Measurements from ENCODE around the gene CLTCL1. TPM values are rescaled to one million over a fixed set of nuclear protein-coding genes. Genes with fewer than 3 reads are reported as not detected.
"Not testable (repeated sequence)": the region's sequence is repeated elsewhere in the genome, so short reads cannot be mapped to it uniquely, and the experiment has no call there.

CLTCL1 gene
- total RNA-seq, 2 donors from 2014 or later = 0.50 to 1.5 TPM

GRCh38 chr22:19279143-19279542, 12.4 kb downstream of the CLTCL1 start:
- H3K27me3 Mint-ChIP-seq; H3K9me3 Mint-ChIP-seq; H3K4me1 Mint-ChIP-seq (ENCODE audit: low read depth in 2 of 2); H3K36me3 Mint-ChIP-seq; H3K27ac Mint-ChIP-seq; DNase-seq (ENCODE audit: low spot score); H3K4me3 Mint-ChIP-seq; ATAC-seq: not testable (repeated sequence)

- Mint-ChIP-seq H3K4me3 (no peak overlapping the region), H3K36me3 (no peaks in the 10 kb centered on the region)
Measured at GRCh38 chr22:19277785-19278184, 13.7 kb downstream of the CLTCL1 start.

GRCh38 chr22:19275919-19276600, 15.5 kb downstream of the CLTCL1 start:
- DNase-seq (ENCODE audit: low spot score) = no peak
- ATAC-seq = no peak
- H3K36me3 Mint-ChIP-seq = no peaks in the 10 kb centered on the region
- H3K4me3 Mint-ChIP-seq = no peak overlapping the region
- H3K27me3 Mint-ChIP-seq = peaks cover 0 to 2% of the 10 kb centered on the region in 2 donors
- no peaks in the 10 kb centered on the region for H3K9me3 Mint-ChIP-seq
- no peak overlapping the region for H3K27ac Mint-ChIP-seq
- no peaks in the 10 kb centered on the region for H3K4me1 Mint-ChIP-seq (ENCODE audit: low read depth in 2 of 2)

More at GRCh38 chr22:19277785-19278184, 13.7 kb downstream of the CLTCL1 start:
- Mint-ChIP-seq H3K27ac (no peak overlapping the region), H3K4me1 (ENCODE audit: low read depth in 2 of 2) (no peaks in the 10 kb centered on the region), H3K9me3 (no peaks in the 10 kb centered on the region), H3K27me3 (peaks cover 0 to 2% of the 10 kb centered on the region in 2 donors)
- ATAC-seq (no peak), DNase-seq (ENCODE audit: low spot score) (no peak)

- ATAC-seq = no peak
- Mint-ChIP-seq H3K27ac (no peak overlapping the region), H3K4me3 (no peak overlapping the region), H3K4me1 (ENCODE audit: low read depth in 2 of 2) (no peaks in the 10 kb centered on the region), H3K27me3 (peaks cover 0 to 2% of the 10 kb centered on the region in 2 donors), H3K36me3 (no peaks in the 10 kb centered on the region), H3K9me3 (no peaks in the 10 kb centered on the region)
- no peak for DNase-seq (ENCODE audit: low spot score)
Measured at GRCh38 chr22:19275513-19275912, 16.0 kb downstream of the CLTCL1 start.

- DNase-seq (ENCODE audit: low spot score) = no peak
- H3K27me3 Mint-ChIP-seq = peaks cover 0 to 3% of the 10 kb centered on the region in 2 donors
- H3K36me3 Mint-ChIP-seq = no peaks in the 10 kb centered on the region
- no peak overlapping the region for H3K27ac Mint-ChIP-seq
- no peaks in the 10 kb centered on the region for H3K4me1 Mint-ChIP-seq (ENCODE audit: low read depth in 2 of 2)
- no peaks in the 10 kb centered on the region for H3K9me3 Mint-ChIP-seq
- H3K4me3 Mint-ChIP-seq = no peak overlapping the region
- ATAC-seq = no peak
Measured at GRCh38 chr22:19275104-19275503, 16.4 kb downstream of the CLTCL1 start.

GRCh38 chr22:19271856-19272535, 19.5 kb downstream of the CLTCL1 start:
- Mint-ChIP-seq H3K9me3 (no peaks in the 10 kb centered on the region), H3K27ac (no peak overlapping the region), H3K4me3 (no peak overlapping the region), H3K36me3 (peaks cover 5% of the 10 kb centered on the region), H3K27me3 (peaks cover 0 to 8% of the 10 kb centered on the region in 2 donors), H3K4me1 (ENCODE audit: low read depth in 2 of 2) (no peaks in the 10 kb centered on the region)
- DNase-seq (ENCODE audit: low spot score) (no peak), ATAC-seq (no peak)

GRCh38 chr22:19271273-19271855, 20.2 kb downstream of the CLTCL1 start:
- Mint-ChIP-seq H3K36me3 (peaks cover 10% of the 10 kb centered on the region), H3K27ac (no peak overlapping the region), H3K27me3 (peaks cover 0 to 8% of the 10 kb centered on the region in 2 donors), H3K4me3 (no peak overlapping the region), H3K4me1 (ENCODE audit: low read depth in 2 of 2) (no peaks in the 10 kb centered on the region), H3K9me3 (peaks cover 2% of the 10 kb centered on the region)
- DNase-seq (ENCODE audit: low spot score) (no peak), ATAC-seq (no peak)

GRCh38 chr22:19270873-19271272, 20.6 kb downstream of the CLTCL1 start:
- ATAC-seq = no peak

GRCh38 chr22:19266547-19267086, 24.9 kb downstream of the CLTCL1 start:
- Mint-ChIP-seq H3K9me3 (peaks cover 7% of the 10 kb centered on the region), H3K36me3 (peaks cover 17% of the 10 kb centered on the region), H3K27me3 (peaks cover 0 to 10% of the 10 kb centered on the region in 2 donors), H3K27ac (no peak overlapping the region), H3K4me1 (ENCODE audit: low read depth in 2 of 2) (no peaks in the 10 kb centered on the region), H3K4me3 (no peak overlapping the region)
- no peak for DNase-seq (ENCODE audit: low spot score)
- ATAC-seq = no peak

More at GRCh38 chr22:19270873-19271272, 20.6 kb downstream of the CLTCL1 start:
- H3K27ac Mint-ChIP-seq = no peak overlapping the region
- no peaks in the 10 kb centered on the region for H3K4me1 Mint-ChIP-seq (ENCODE audit: low read depth in 2 of 2)
- no peak overlapping the region for H3K4me3 Mint-ChIP-seq
- DNase-seq (ENCODE audit: low spot score) = no peak
- H3K27me3 Mint-ChIP-seq = peaks cover 0 to 11% of the 10 kb centered on the region in 2 donors
- peaks cover 6% of the 10 kb centered on the region for H3K9me3 Mint-ChIP-seq
- H3K36me3 Mint-ChIP-seq = peaks cover 15% of the 10 kb centered on the region

- DNase-seq (ENCODE audit: low spot score) (no peak), ATAC-seq (no peak)
- H3K27ac Mint-ChIP-seq = no peak overlapping the region
- peaks cover 7% of the 10 kb centered on the region for H3K9me3 Mint-ChIP-seq
- peaks cover 0 to 13% of the 10 kb centered on the region in 2 donors for H3K27me3 Mint-ChIP-seq
- H3K4me3 Mint-ChIP-seq = no peak overlapping the region
- no peaks in the 10 kb centered on the region for H3K4me1 Mint-ChIP-seq (ENCODE audit: low read depth in 2 of 2)
- H3K36me3 Mint-ChIP-seq = peaks cover 17% of the 10 kb centered on the region
Measured at GRCh38 chr22:19265779-19266178, 25.7 kb downstream of the CLTCL1 start.

GRCh38 chr22:19260804-19261203, 30.7 kb downstream of the CLTCL1 start:
- no peaks in the 10 kb centered on the region for H3K9me3 Mint-ChIP-seq
- DNase-seq (ENCODE audit: low spot score) = no peak
- H3K4me1 Mint-ChIP-seq (ENCODE audit: low read depth in 2 of 2) = peaks cover 7 to 8% of the 10 kb centered on the region in 2 donors
- no peak overlapping the region for H3K27ac Mint-ChIP-seq
- H3K36me3 Mint-ChIP-seq = peaks cover 1% of the 10 kb centered on the region
- ATAC-seq = no peak
- H3K4me3 Mint-ChIP-seq = no peak overlapping the region
- H3K27me3 Mint-ChIP-seq = peaks cover 0 to 3% of the 10 kb centered on the region in 2 donors

- ATAC-seq (no peak), DNase-seq (ENCODE audit: low spot score) (no peak)
- Mint-ChIP-seq H3K4me3 (no peak overlapping the region), H3K27me3 (peaks cover 0 to 3% of the 10 kb centered on the region in 2 donors), H3K4me1 (ENCODE audit: low read depth in 2 of 2) (peaks cover 7 to 8% of the 10 kb centered on the region in 2 donors), H3K27ac (peak overlapping the region in 1 of 2 donors; percentile 68), H3K9me3 (no peaks in the 10 kb centered on the region), H3K36me3 (no peaks in the 10 kb centered on the region)
Measured at GRCh38 chr22:19260194-19260593, 31.3 kb downstream of the CLTCL1 start.

- not testable (repeated sequence) for DNase-seq (ENCODE audit: low spot score); H3K4me3 Mint-ChIP-seq; ATAC-seq; H3K4me1 Mint-ChIP-seq (ENCODE audit: low read depth in 2 of 2); H3K36me3 Mint-ChIP-seq; H3K9me3 Mint-ChIP-seq; H3K27me3 Mint-ChIP-seq
- H3K27ac Mint-ChIP-seq = peak overlapping the region in 1 of 2 donors; percentile 38
Measured at GRCh38 chr22:19258968-19259288, 32.6 kb downstream of the CLTCL1 start.

GRCh38 chr22:19258371-19258770, 33.1 kb downstream of the CLTCL1 start:
- no peaks in the 10 kb centered on the region for H3K36me3 Mint-ChIP-seq

More at GRCh38 chr22:19258371-19258770, 33.1 kb downstream of the CLTCL1 start:
- DNase-seq (ENCODE audit: low spot score) = no peak
- Mint-ChIP-seq H3K27me3 (peaks cover 0 to 3% of the 10 kb centered on the region in 2 donors), H3K4me1 (ENCODE audit: low read depth in 2 of 2) (peaks cover 7 to 8% of the 10 kb centered on the region in 2 donors), H3K4me3 (no peak overlapping the region), H3K27ac (no peak overlapping the region), H3K9me3 (no peaks in the 10 kb centered on the region)
- no peak for ATAC-seq

All from natural killer cell treated with Interleukin-12 subunit alpha and Interleukin-12 subunit beta and Interleukin-15 and Interleukin-18, amount 100 ng/mL, for 72 hours (primary cell).